A172 (cell line): ENCODE measurements around the gene SACM1L. TPM values are rescaled to one million over a fixed set of nuclear protein-coding genes. Genes with fewer than 3 reads are reported as not detected.

Experiments
- DNase-seq: peaks from one replicate; pipeline ENCODE4 v3.0.0-alpha.2; 2015; ENCODE audit warnings: low spot score
- total RNA-seq: library from RNA; depleted of rRNA; stranded (reverse); fragments of >200 nt; shearing (Covaris generic); gene quantifications from 2 replicates; pipeline ENCODE4 v1.2.3, GENCODE V29; 2014

Gene SACM1L
- total RNA-seq, 1 experiment from 2014 or later = 31.2 TPM

GRCh38 chr3:45771166-45771775, 82.1 kb downstream of the SACM1L start:
- DNase-seq = no peak

GRCh38 chr3:45771831-45772230, 82.6 kb downstream of the SACM1L start:
- no peak for DNase-seq

- no peak for DNase-seq
These were observed 83.3 kb downstream of the SACM1L start for GRCh38 chr3:45772341-45773035.

GRCh38 chr3:45773072-45773471, 83.9 kb downstream of the SACM1L start:
- no peak for DNase-seq

- DNase-seq = no peak
These were observed 84.7 kb downstream of the SACM1L start for GRCh38 chr3:45773714-45774449.

GRCh38 chr3:45774581-45775521, 85.7 kb downstream of the SACM1L start:
- no peak for DNase-seq

GRCh38 chr3:45775571-45776300, 86.5 kb downstream of the SACM1L start:
- no peak for DNase-seq

GRCh38 chr3:45776301-45776595, 87.1 kb downstream of the SACM1L start:
- no peak for DNase-seq

- no peak for DNase-seq
These were observed 87.4 kb downstream of the SACM1L start for GRCh38 chr3:45776611-45777010.

- DNase-seq = no peak
These were observed 88.0 kb downstream of the SACM1L start for GRCh38 chr3:45777111-45777745.

GRCh38 chr3:45777746-45778386, 88.7 kb downstream of the SACM1L start:
- no peak for DNase-seq

GRCh38 chr3:45778761-45779201, 89.6 kb downstream of the SACM1L start:
- no peak for DNase-seq

GRCh38 chr3:45779746-45780735, 90.8 kb downstream of the SACM1L start:
- DNase-seq = no peak

GRCh38 chr3:45781271-45781670, 92.1 kb downstream of the SACM1L start:
- DNase-seq = no peak

GRCh38 chr3:45781841-45782240, 92.6 kb downstream of the SACM1L start:
- DNase-seq = no peak

- no peak for DNase-seq
These were observed 93.2 kb downstream of the SACM1L start for GRCh38 chr3:45782381-45782780.

GRCh38 chr3:45783667-45784066, 94.5 kb downstream of the SACM1L start:
- DNase-seq = no peak

- DNase-seq = no peak
These were observed 96.5 kb downstream of the SACM1L start for GRCh38 chr3:45785605-45786150.
